IPS-NIHi7 (cell line): ENCODE results near the gene NINL.
"Not testable (repeated sequence)": the region's sequence is repeated elsewhere in the genome, so short reads cannot be mapped to it uniquely, and the experiment has no call there.

Experiments
- DNase-seq: peaks from one replicate; pipeline ENCODE4 v3.0.0; 2012; ENCODE audit warnings: mixed read lengths; ENCODE audit errors: extremely low spot score

The NINL gene

GRCh38 chr20:25584905-25585704, at the start of gene NINL:
TSS of gene NINL (minus strand) at chr20:25585531. CDS start at chr20:25526587, 58,944 bp downstream.
- peak; percentile 95 for DNase-seq

GRCh38 chr20:25632940-25633790, 47.8 kb upstream of the NINL start:
- no peak for DNase-seq

DNA sequence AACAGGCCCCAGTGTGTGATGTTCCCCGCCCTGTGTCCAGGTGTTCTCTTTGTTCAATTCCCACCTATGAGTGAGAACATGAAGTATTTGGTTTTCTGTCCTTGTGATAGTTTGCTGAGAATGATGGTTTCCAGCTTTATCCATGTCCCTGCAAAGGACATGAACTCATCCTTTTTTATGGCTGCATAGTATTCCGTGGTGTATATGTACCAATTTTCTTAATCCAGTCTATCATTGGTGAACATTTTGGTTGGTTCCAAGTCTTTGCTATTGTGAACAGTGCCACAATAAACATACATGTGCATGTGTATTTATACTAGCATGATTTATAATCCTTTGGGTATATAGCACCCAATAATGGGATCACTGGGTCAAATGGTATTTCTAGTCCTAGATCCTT, 45.3 kb upstream of the NINL start:
- not testable (repeated sequence) for DNase-seq

DNA sequence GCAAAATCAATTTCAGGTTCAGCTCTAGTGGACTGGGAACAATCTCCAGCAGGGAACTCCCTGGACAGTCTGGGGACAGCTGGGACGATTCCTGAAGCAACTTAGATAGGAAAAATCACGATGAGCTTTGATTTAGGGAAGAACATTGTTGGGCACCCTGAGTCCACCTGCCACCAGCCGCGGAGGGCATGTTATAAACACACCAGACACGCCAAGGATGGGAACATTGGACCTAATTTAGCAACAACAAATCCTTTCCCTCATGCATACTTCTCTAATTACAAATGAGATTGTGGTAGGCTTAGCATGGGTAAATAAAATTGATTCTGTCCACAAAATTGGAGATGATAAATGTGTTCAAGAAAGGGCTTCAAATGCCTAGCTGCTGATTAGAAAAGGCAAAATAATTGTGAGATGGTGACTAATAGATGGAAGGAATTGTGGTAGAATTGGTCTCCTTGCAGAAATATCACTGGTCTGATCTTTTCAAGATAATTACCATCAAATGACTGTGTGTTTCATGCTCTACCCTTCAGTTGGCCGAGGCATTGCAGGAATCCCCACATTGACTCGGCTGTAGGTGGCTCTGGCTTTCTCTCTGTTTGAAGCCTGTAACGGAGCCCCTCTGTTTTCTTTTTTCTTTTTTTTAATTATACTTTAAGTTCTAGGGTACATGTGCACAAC, 44.6 kb upstream of the NINL start:
- DNase-seq = no peak

GRCh38 chr20:25626779-25627178, 41.4 kb upstream of the NINL start:
- no peak for DNase-seq

DNA sequence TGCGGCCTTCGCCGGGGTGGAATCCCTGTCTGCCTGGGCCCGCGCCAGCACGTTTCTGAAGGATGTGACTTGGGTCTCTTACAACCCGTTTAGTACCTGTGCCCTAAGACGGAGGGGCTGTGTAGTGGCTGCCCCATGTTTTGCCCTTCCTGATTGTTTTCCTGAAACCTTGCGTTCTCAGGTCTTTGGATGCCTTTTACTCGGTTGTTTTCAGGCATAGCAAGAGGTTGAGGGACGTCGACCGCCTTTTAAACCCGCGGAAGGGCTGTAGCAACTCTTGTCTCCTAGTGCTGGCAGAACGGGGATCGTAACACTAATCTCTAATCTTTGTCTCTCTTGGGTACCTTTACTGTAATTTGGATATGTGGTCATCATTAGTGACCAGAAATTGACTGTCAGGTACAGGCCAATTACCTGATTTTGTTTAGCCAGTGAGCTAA, 39.2 kb upstream of the NINL start:
- DNase-seq = no peak

GRCh38 chr20:25623736-25624499, 38.6 kb upstream of the NINL start, which contains the start of gene NANP:
TSS of gene NANP (minus strand) at chr20:25624014. CDS start at chr20:25623948, 66 bp downstream.
- DNase-seq = peak; percentile 96

DNA sequence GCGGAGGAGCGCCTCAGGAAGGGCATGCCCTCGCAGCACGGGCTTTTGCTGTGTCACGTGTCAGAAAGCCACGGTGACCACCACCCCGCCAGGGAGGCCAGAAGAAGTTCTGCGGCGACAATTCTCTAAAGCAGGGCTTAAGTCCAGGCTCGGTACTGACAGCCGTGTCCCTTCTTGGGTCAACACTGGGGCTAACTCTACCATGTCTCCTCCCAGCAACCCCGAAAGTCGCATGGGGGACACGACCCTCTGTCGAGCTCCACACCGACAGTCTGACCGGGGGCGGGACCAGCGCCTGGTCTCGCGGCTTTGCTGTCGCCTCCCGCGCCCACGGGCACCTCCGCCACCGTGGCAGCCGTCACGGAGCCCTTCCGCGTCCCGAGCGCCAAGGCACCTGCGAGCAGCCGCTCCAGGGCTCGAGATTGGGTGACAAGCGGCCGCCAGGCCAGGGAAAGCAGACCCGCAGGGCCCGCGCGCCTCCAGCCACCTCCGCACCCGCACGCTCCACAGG, 37.9 kb upstream of the NINL start:
- peak; percentile 21 for DNase-seq

DNA sequence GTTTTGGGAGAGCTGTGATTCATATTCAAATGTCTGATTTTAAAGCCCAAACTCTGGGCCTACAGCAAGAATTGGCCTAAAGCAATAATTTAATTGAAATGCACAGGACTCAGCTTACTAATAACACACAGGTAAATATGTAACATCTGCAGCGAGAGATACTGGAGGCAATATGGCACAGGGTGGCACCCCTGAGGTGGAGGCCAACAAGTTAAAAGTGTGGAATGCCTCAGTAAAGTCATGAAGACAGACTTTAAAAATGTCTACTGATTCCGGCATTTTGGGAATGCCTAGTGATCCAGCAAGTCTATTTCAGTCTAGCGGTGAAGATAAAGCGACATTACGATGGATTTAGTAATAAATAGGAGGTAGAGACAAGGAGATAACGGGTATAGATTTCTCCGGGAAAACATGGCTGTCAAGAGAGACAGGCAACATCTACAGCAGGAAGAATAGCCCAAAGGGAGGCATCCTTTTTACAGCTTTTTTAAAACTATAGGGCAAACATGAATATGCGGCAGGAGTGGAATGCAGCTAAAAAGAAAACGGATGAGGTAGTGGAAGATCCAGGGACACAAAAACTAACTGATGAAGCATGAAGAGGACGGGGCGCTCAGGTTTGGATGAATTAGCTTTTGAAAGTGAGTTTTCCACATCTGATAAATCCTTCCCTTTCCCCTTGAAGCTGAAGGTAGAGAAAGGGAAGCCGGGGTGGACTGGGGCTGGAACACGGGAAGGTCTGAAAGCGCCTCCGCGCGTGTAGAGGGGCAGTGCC, 37.3 kb upstream of the NINL start:
- DNase-seq = no peak

DNA sequence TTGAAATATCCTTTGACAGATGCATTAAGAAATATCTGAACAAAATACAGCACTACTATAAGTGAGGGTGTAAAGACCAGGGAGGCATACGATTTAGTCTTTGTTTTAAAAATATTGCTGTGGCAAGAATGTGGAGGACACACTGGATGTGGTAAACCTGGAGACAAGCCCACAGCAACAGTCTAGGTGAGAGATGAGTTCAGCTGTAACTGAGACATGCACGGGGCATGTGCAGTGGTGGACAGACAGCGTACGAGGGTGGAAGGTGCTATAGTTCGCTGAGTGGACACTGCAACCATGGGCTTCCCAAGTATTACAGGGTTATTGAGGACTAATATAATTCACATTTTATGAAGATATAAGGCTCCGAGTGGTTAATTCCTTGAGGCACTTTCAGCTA, 36.7 kb upstream of the NINL start:
- no peak for DNase-seq

DNA sequence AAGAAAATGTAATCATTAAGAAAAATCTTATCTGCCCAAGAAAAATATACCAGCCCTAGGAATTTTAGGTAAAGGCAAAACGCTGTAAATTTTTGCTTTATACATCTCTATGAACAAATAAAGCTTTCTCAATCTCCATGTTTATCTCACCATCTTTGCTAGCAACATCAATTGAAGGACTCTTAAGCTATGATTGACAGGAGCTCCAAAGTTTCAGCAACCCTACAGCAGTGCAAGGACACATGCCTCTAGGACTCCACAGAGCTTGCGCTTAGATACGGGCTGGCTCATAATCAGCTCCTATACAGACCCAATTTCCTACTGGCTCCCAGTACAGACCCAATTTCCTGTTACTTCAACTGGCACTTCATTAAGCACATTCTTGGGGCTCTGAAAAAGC, 34.2 kb upstream of the NINL start:
- DNase-seq = no peak

- no peak for DNase-seq
These were observed 23.4 kb upstream of the NINL start for GRCh38 chr20:25608774-25609173.

DNA sequence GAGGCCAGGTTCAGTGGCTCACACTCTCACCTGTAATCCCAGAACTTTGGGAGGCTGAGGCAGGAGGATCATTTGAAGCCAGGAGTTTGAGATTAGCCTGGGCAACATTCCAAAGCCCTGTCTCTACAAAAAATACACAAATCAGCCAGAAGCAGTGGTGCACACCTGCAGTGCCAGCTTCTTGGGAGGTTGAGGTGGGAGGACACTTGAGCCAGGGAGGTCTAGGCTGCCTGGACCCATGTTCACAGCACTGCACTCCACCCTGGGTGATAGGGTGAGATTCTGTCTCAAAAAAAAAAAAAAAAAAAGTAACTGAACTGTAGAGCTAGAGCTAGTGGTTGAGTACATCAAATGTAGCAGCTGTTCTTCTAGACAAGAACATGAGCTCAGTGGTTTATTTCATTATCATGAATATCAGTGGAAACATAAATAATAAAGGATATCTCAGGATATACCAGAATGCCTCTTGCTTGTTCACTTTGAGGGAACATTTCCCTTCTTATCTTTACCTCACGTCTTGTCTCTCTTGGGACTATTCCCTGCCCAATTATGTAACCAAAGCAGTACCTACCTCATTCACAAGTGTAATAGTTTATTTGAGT, 20.9 kb upstream of the NINL start:
- no peak for DNase-seq

GRCh38 chr20:25605148-25605547, 19.8 kb upstream of the NINL start:
- DNase-seq = no peak

DNA sequence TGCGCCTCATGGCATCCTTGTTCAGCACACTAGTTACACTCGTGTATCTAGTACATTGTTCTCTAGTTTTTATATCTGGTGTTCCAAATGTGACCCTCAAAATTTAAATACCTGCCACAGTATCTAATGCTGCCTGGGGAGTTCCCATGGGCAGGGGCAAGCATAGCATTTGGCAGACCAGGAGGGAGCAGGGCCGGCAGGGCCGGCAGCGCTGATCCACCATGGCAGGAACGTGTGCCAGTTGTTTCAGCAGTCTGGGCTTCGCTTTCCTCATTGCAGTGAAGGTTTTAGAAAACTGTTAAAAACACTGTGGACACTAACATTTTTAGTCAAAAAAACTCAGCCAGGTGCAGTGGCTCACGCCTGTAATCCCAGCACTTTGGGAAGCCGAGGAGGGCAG, 19.3 kb upstream of the NINL start:
- no peak for DNase-seq

DNA sequence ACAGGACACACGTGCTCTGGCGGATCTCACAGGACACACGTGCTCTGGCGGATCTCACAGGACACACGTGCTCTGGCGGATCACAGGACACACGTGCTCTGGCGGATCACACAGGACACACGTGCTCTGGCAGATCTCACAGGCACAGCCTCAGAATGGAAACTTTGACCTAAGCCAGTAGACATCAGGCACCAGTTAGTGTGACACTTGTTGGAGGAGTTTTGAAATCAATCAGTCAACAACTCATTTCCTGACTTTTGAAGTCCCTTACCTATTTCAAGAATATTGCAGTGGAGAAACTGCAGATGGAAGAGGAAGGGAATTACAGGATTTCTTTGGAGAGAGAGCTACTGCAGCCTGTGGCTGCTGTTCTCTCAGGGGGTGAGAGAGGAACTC, 17.6 kb upstream of the NINL start:
- DNase-seq = not testable (repeated sequence)

DNA sequence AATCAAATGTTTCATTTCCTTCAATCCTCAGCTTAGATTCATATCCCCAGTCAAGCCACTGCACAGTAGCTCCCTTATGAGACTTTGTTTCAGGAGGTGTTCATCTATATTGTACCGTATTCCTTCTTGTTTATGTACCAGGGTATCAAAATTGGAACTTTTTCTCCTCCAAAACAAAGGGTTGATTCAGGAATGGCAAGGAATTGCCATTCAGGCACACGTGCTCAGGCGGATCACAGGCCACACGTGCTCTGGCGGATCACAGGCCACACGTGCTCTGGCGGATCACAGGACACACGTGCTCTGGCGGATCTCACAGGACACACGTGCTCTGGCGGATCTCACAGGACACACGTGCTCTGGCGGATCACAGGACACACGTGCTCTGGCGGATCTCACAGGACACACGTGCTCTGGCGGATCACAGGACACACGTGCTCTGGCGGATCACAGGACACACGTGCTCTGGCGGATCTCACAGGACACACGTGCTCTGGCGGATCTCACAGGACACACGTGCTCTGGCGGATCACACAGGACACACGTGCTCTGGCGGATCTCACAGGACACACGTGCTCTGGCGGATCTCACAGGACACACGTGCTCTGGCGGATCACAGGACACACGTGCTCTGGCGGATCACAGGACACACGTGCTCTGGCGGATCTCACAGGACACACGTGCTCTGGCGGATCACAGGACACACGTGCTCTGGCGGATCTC, 17.0 kb upstream of the NINL start:
- DNase-seq = not testable (repeated sequence)

DNA sequence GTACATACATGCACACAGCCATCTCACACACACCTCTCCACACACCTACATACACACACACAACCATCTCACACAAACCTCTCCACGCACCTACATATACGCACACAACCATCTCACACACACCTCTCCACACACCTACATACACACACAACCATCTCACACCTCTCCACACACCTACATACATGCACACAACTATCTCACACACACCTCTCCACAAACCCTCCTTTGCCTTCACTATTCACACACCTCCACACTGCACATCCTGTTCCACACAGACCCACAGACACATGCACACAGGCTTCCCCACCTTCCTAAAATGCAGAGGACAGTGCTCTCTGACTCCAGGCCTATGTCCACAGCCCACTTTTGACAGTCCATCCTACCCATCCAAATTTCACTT, 16.3 kb upstream of the NINL start:
- no peak for DNase-seq

DNA sequence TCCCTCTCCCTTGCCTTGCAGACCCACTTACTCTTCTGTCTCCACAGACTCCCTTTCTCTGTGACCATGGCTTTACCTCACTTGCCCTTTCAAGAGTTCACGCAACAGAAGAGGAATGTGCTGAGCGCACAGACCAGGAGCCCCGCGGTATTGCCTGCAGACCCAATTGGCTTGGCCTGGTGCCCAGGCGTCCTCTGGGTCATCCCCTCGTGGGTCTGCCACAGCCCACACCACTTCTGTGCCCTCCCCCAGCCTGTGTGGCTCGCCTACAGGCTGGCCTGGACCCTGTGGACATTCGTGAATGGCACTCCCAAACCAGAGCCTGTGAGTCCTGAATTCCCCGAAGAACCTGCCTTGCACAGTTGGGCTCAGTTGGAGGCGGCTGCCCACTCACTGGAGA, 15.3 kb upstream of the NINL start:
- DNase-seq = no peak
